HAP-1 (cell line): ENCODE data around the gene PDGFC.

ENCODE experiments used
- DNase-seq, 2 experiments: peaks; one replicate each; pipeline ENCODE4 v3.0.0-alpha.2; 2016 to 2020; ENCODE audit warnings: low spot score in 2 of 2
- H3K27me3 ChIP-seq: fragments of 250-450 bp; sonication (Bioruptor Pico); 2 replicates; pipeline ENCODE4 v1.5.1; 2020; ENCODE audit warnings: low read depth, mild to moderate bottlenecking, moderate library complexity
- H3K36me3 ChIP-seq: fragments of 250-450 bp; sonication (Bioruptor Pico); replicated peaks from 2 replicates; pipeline ENCODE4 v1.5.1; 2020; ENCODE audit warnings: mild to moderate bottlenecking
- H3K4me1 ChIP-seq: fragments of 250-450 bp; sonication (Bioruptor Pico); 2 replicates; pipeline ENCODE4 v1.5.1; 2020; ENCODE audit warnings: mild to moderate bottlenecking
- H3K4me3 ChIP-seq: fragments of 250-450 bp; sonication (Bioruptor Pico); 2 replicates; pipeline ENCODE4 v1.5.1; 2020; ENCODE audit warnings: mild to moderate bottlenecking, moderate library complexity
- H3K9me3 ChIP-seq: fragments of 250-450 bp; sonication (Bioruptor Pico); 2 replicates; pipeline ENCODE4 v1.5.1; 2020; ENCODE audit warnings: mild to moderate bottlenecking, moderate library complexity
- in situ Hi-C: fragments of 300-500 bp; cut with MboI; formaldehyde crosslinking; loops from 3 replicates; pipeline ENCODE4 v1.14.3; 2020; ENCODE audit warnings: low sequenced_read_pairs, inconsistent platforms, mixed read lengths

The PDGFC gene

GRCh38 chr4:156734965-156735895 lies 236.4 kb downstream of the PDGFC start:
- Histone ChIP-seq H3K9me3 (peaks cover 5% of the 10 kb centered on the region), H3K27me3 (no peaks in the 10 kb centered on the region), H3K4me1 (peaks cover under 1% of the 10 kb centered on the region), H3K4me3 (no peak overlapping the region), H3K36me3 (no peaks in the 10 kb centered on the region)
- no peak for DNase-seq
- in situ Hi-C loops, result no loop called here

- H3K9me3 ChIP-seq, result peaks cover 5% of the 10 kb centered on the region
- no peaks in the 10 kb centered on the region for H3K27me3 ChIP-seq
- H3K36me3 ChIP-seq, result no peaks in the 10 kb centered on the region
- no peak for DNase-seq
- no peak overlapping the region for H3K4me3 ChIP-seq
- in situ Hi-C loops, result no loop called here
- H3K4me1 ChIP-seq, result peaks cover 4% of the 10 kb centered on the region
Observed at GRCh38 chr4:156733582-156733981, 238.0 kb downstream of the PDGFC start.

GRCh38 chr4:156732634-156733033 lies 239.0 kb downstream of the PDGFC start:
- in situ Hi-C loops, result no loop called here

GRCh38 chr4:156729416-156729815 lies 242.2 kb downstream of the PDGFC start:
- in situ Hi-C loops, result no loop called here
- H3K4me1 ChIP-seq, result peaks cover 4% of the 10 kb centered on the region
- DNase-seq, result no peak
- H3K27me3 ChIP-seq, result no peaks in the 10 kb centered on the region
- peaks cover 8% of the 10 kb centered on the region for H3K9me3 ChIP-seq
- H3K36me3 ChIP-seq, result no peaks in the 10 kb centered on the region
- no peak overlapping the region for H3K4me3 ChIP-seq

More at GRCh38 chr4:156732634-156733033, 239.0 kb downstream of the PDGFC start:
- peaks cover 4% of the 10 kb centered on the region for H3K4me1 ChIP-seq
- no peaks in the 10 kb centered on the region for H3K36me3 ChIP-seq
- H3K9me3 ChIP-seq, result peaks cover 5% of the 10 kb centered on the region
- no peaks in the 10 kb centered on the region for H3K27me3 ChIP-seq
- DNase-seq, result no peak
- no peak overlapping the region for H3K4me3 ChIP-seq

GRCh38 chr4:156725257-156725656 lies 246.3 kb downstream of the PDGFC start:
- no peaks in the 10 kb centered on the region for H3K36me3 ChIP-seq
- H3K27me3 ChIP-seq, result no peaks in the 10 kb centered on the region
- no peak overlapping the region for H3K4me3 ChIP-seq
- peaks cover 3% of the 10 kb centered on the region for H3K4me1 ChIP-seq
- in situ Hi-C loops, result no loop called here
- peaks cover 3% of the 10 kb centered on the region; the same call in 1 of the 2 replicates for H3K9me3 ChIP-seq
- DNase-seq, result no peak

GRCh38 chr4:156723951-156724668 lies 247.5 kb downstream of the PDGFC start:
- peaks cover 3% of the 10 kb centered on the region; the same call in 1 of the 2 replicates for H3K9me3 ChIP-seq
- DNase-seq, result no peak
- H3K27me3 ChIP-seq, result no peaks in the 10 kb centered on the region
- H3K4me3 ChIP-seq, result no peak overlapping the region
- no peaks in the 10 kb centered on the region for H3K4me1 ChIP-seq
- in situ Hi-C loops, result no loop called here
- H3K36me3 ChIP-seq, result no peaks in the 10 kb centered on the region

- in situ Hi-C loops, result no loop called here
- no peaks in the 10 kb centered on the region for H3K27me3 ChIP-seq
- H3K4me3 ChIP-seq, result no peak overlapping the region
- H3K4me1 ChIP-seq, result no peaks in the 10 kb centered on the region
- no peak for DNase-seq
- no peaks in the 10 kb centered on the region; the same call in 1 of the 2 replicates for H3K9me3 ChIP-seq
- H3K36me3 ChIP-seq, result no peaks in the 10 kb centered on the region
Observed at GRCh38 chr4:156718226-156718625, 253.4 kb downstream of the PDGFC start.

- Histone ChIP-seq H3K27me3 (no peaks in the 10 kb centered on the region), H3K4me3 (no peak overlapping the region), H3K4me1 (peaks cover 6% of the 10 kb centered on the region), H3K9me3 (no peaks in the 10 kb centered on the region), H3K36me3 (no peaks in the 10 kb centered on the region)
- no peak for DNase-seq
- in situ Hi-C loops, result no loop called here
Observed at GRCh38 chr4:156711193-156711590, 260.4 kb downstream of the PDGFC start.
